PC-9 (cell line): ENCODE data around the gene ACY1. TPM values are rescaled to one million over a fixed set of nuclear protein-coding genes. Genes with fewer than 3 reads are reported as not detected.

Experiments used
- BruUV-seq: library from RNA; stranded (reverse); fragments of 400-500 nt; replicated peaks from 2 replicates; lab custom pipeline; 2021; lab: Mats Ljungman, UMichigan
- CTCF ChIA-PET: fragments of 300-600 bp; sonication (Branson Sonifier 250); formaldehyde crosslinking; loops from one replicate; lab custom pipeline; 2022; ENCODE audit warnings: antibody characterized with exemption; lab: Charles Lee
- POLR2A ChIA-PET: fragments of 300-600 bp; sonication (Branson Sonifier 250); formaldehyde crosslinking; loops from one replicate; lab custom pipeline; 2022; ENCODE audit warnings: antibody characterized with exemption; ENCODE audit not compliant: unreplicated experiment; lab: Charles Lee
- DNase-seq, 2 experiments: peaks; one replicate each; pipeline versions ENCODE4 v3.0.0 to v3.0.0-alpha.2; 2015 to 2022; ENCODE audit warnings: mixed read lengths in 1 of 2
- H2AFZ ChIP-seq: fragments of 200-600 bp; sonication (generic); 2 replicates; pipeline ENCODE4 v1.8.1; 2017; ENCODE audit warnings: antibody characterized with exemption
- H3F3A ChIP-seq: fragments of 200-600 bp; sonication (generic); 2 replicates; pipeline ENCODE4 v1.8.1; 2017; ENCODE audit warnings: antibody characterized with exemption, mild to moderate bottlenecking, low read depth; ENCODE audit not compliant: insufficient read depth
- H3K27ac ChIP-seq: fragments of 200-600 bp; sonication (generic); 2 replicates; pipeline ENCODE4 v1.6.1; 2016; ENCODE audit warnings: mixed run types
- H3K27me3 ChIP-seq: fragments of 200-600 bp; sonication (generic); 2 replicates; pipeline ENCODE4 v1.6.1; 2016; ENCODE audit warnings: low read depth, mixed run types; ENCODE audit not compliant: insufficient read depth
- H3K36me3 ChIP-seq: fragments of 200-600 bp; sonication (generic); 2 replicates; pipeline ENCODE4 v1.6.1; 2016; ENCODE audit warnings: low read depth, mixed run types
- H3K4me1 ChIP-seq: fragments of 200-600 bp; sonication (generic); replicated peaks from 2 replicates; pipeline ENCODE4 v1.6.1; 2016; ENCODE audit warnings: mixed run types; ENCODE audit not compliant: insufficient read depth
- H3K4me2 ChIP-seq: fragments of 200-600 bp; sonication (generic); 2 replicates; pipeline ENCODE4 v1.6.1; 2017; ENCODE audit warnings: mixed run types
- H3K4me3 ChIP-seq: fragments of 200-600 bp; sonication (generic); 2 replicates; pipeline ENCODE4 v1.6.1; 2016; ENCODE audit warnings: mixed run types
- H3K79me2 ChIP-seq: fragments of 200-600 bp; sonication (generic); 2 replicates; pipeline ENCODE4 v1.6.1; 2017; ENCODE audit warnings: low read depth, mixed run types
- H3K9me2 ChIP-seq: fragments of 200-600 bp; sonication (generic); 2 replicates; pipeline ENCODE4 v1.8.1; 2017; ENCODE audit warnings: mild to moderate bottlenecking; ENCODE audit not compliant: insufficient read depth
- H3K9me3 ChIP-seq: fragments of 200-600 bp; sonication (generic); 2 replicates; pipeline ENCODE4 v1.8.1; 2016; ENCODE audit warnings: low read depth; ENCODE audit not compliant: insufficient read depth
- H4K20me1 ChIP-seq: fragments of 200-600 bp; sonication (generic); 2 replicates; pipeline ENCODE4 v1.8.1; 2017; ENCODE audit not compliant: insufficient read depth
- CTCF ChIP-seq: fragments of 200-600 bp; sonication (generic); conservative IDR thresholded peaks from 2 replicates; pipeline ENCODE4 v1.6.1; 2017; ENCODE audit warnings: mixed run types, antibody characterized with exemption, mild to moderate bottlenecking, moderate library complexity
- EZH2 ChIP-seq: fragments of 200-600 bp; sonication (generic); IDR thresholded peaks from 2 replicates; pipeline ENCODE4 v1.8.0; 2017; ENCODE audit warnings: antibody characterized with exemption, low read depth
- intact Hi-C: fragments of 100-400 bp; cut with micrococcal nuclease; formaldehyde crosslinking; loops from one replicate; pipeline ENCODE4 v1.10.0; 2022; ENCODE audit not compliant: unreplicated experiment
- total RNA-seq: library from RNA; stranded (reverse); gene quantifications from 2 replicates; pipeline ENCODE4 v1.2.3, GENCODE V29; 2021

ACY1 gene
- total RNA-seq, 1 experiment from 2014 or later = 52.2 TPM

GRCh38 chr3:51937611-51938450, 45.5 kb upstream of the ACY1 start:
- no TSS peak for BruUV-seq
- H3K36me3 ChIP-seq = no peaks in the 10 kb centered on the region; the same call in 1 of the 2 replicates

GRCh38 chr3:51938780-51939425, 44.4 kb upstream of the ACY1 start:
- peaks cover 16% of the 10 kb centered on the region; the same call in 1 of the 2 replicates for H3K4me1 ChIP-seq
- no peak overlapping the region for H3K27ac ChIP-seq
- ChIA-PET POLR2A (no interaction called here), CTCF (no interaction called here)
- no peaks in the 10 kb centered on the region; the same call in 1 of the 2 replicates for H3F3A ChIP-seq
- no TSS peak for BruUV-seq
- intact Hi-C loops = no loop called here
- peaks cover 5% of the 10 kb centered on the region; the same call in 1 of the 2 replicates for H4K20me1 ChIP-seq
- H3K9me3 ChIP-seq = no peaks in the 10 kb centered on the region
- H3K36me3 ChIP-seq = no peaks in the 10 kb centered on the region; the same call in 1 of the 2 replicates
- H3K4me3 ChIP-seq = no peak overlapping the region
- TF ChIP-seq EZH2 (no peak), CTCF (no peak)
- H3K79me2 ChIP-seq = peaks cover 26% of the 10 kb centered on the region
- no peak overlapping the region for H2AFZ ChIP-seq
- H3K4me2 ChIP-seq = no peak overlapping the region
- no peaks in the 10 kb centered on the region for H3K27me3 ChIP-seq
- H3K9me2 ChIP-seq = no peaks in the 10 kb centered on the region
- no peak for DNase-seq

More at GRCh38 chr3:51937611-51938450, 45.5 kb upstream of the ACY1 start:
- no peak overlapping the region for H3K4me2 ChIP-seq
- no peaks in the 10 kb centered on the region for H3K9me2 ChIP-seq
- no peaks in the 10 kb centered on the region; the same call in 1 of the 2 replicates for H3F3A ChIP-seq
- DNase-seq = no peak
- H4K20me1 ChIP-seq = peaks cover 5% of the 10 kb centered on the region; the same call in 1 of the 2 replicates
- peaks cover 26% of the 10 kb centered on the region for H3K79me2 ChIP-seq
- no peaks in the 10 kb centered on the region for H3K9me3 ChIP-seq
- POLR2A ChIA-PET = no interaction called here
- no peaks in the 10 kb centered on the region for H3K27me3 ChIP-seq
- no peak overlapping the region for H3K4me3 ChIP-seq
- H3K27ac ChIP-seq = no peak overlapping the region
- intact Hi-C loops = no loop called here
- CTCF ChIA-PET = no interaction called here
- TF ChIP-seq EZH2 = no peak
- no peak for TF ChIP-seq CTCF
- H2AFZ ChIP-seq = no peak overlapping the region
- H3K4me1 ChIP-seq = peaks cover 9% of the 10 kb centered on the region; the same call in 1 of the 2 replicates
